Glomerular visceral epithelial cell (primary cell): ENCODE data around the gene ENOPH1.

Source experiments
- DNase-seq: peaks from one replicate; pipeline ENCODE4 v3.0.0-alpha.2; 2016; ENCODE audit errors: extremely low spot score

Gene ENOPH1

GRCh38 chr4:82508806-82509428, 78.5 kb downstream of the ENOPH1 start:
- DNase-seq, result no peak

DNA sequence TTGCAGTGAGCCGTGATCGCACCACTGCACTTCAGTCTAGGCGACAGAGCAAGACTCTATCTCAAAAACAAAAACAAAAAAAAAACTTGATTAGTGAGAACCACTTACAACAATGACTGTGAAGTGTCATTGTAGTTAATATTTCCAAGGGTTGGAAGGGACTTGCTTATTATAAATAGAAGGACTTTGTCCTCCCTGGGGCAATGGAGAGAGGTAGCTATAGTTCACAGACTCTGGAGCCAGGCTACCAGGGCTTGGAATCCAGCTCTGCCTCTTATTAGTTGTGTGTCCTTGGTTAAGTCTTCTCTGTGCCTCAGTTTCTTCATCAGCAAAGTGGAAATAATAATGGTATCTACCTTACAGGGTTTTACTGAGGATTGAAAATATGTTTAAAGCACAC, 79.8 kb downstream of the ENOPH1 start:
- DNase-seq, result no peak
